GM12892 (cell line): Measurements from ENCODE around the gene KDM8.

ENCODE experiments used
- POLR2A ChIP-seq: IDR thresholded peaks from 2 replicates; pipeline ENCODE4 v1.6.1; 2011; ENCODE audit warnings: low read depth, low read length, control low read depth
- POLR2AphosphoS5 ChIP-seq: IDR thresholded peaks from 2 replicates; pipeline ENCODE4 v1.6.1; 2011; ENCODE audit warnings: low read depth, low read length, control low read depth
- TAF1 ChIP-seq: IDR thresholded peaks from 2 replicates; pipeline ENCODE4 v1.6.1; 2011; ENCODE audit warnings: low read depth, mild to moderate bottlenecking, control low read depth, low read length, borderline replicate concordance

DNA sequence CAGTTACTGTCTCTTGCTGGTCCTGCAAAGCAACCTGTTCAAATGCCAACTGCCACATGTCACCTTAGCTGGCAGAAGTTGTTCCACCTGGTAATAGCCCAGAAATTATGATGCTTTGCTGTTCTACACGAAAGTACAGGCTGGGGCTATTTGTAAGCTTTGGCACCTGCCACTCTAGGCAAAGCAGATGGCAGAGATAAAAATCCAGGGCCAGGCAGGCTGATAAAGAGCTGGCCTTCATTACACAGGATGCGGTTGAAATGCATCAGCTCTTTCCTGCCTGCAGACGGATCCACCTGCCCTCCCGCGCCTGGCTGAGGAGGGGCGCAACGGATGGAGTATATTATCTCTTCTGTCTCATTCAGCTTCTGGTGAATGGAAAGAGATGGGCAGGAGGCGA lies 29.3 kb upstream of the KDM8 start:
- TF ChIP-seq TAF1 = no peak
- TF ChIP-seq POLR2A = no peak
- TF ChIP-seq POLR2AphosphoS5 = no peak
